Measurements from ENCODE around the gene SLC4A1AP. TPM values are rescaled to one million over a fixed set of nuclear protein-coding genes. Genes with fewer than 3 reads are reported as not detected.
A peak's percentile ranks its signal among the peaks of the same experiment; 100 is the strongest.

Gene SLC4A1AP
- total RNA-seq, 3 donors from 2014 or later = 32.7 to 37.5 (median 32.7) TPM

GRCh38 chr2:27636766-27637165 lies 26.9 kb upstream of the SLC4A1AP start:
- Mint-ChIP-seq H3K4me3 (no peak overlapping the region), H3K9me3 (no peaks in the 10 kb centered on the region), H3K27me3 (ENCODE audit: low read depth) (no peaks in the 10 kb centered on the region), H3K36me3 (ENCODE audit: insufficient read depth) (peaks cover 60% of the 10 kb centered on the region), H3K4me1 (ENCODE audit: low read depth) (peaks cover 29% of the 10 kb centered on the region)
- DNase-seq (no peak), ATAC-seq (no peak)

DNA sequence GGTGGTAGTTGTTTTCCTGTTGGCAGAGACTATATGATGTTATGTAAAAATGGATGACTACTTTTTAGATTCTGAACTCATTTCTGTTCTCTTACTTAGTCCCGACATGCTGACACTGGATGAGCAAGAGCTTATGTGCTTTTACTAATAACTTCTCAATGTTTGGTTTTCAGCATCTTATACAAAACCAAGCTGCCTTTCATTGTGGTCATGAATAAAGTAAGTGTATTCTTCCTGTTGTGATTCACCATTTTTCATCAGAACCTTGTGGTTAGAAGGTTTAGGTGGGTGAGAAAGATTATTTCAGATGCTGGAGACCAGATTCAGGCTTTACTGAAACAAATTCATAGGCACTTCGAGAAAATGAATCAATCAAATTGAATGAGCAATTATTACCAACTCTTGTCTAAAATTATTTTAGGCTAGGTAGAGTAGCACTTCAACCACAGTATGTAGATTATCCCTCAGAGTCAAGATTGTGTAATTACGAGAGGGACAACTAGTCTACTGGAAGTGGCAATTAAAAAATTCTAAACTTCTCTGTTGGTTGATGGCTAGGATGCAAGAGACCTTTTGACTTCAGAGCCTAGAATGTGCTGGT lies 25.6 kb upstream of the SLC4A1AP start:
- ATAC-seq = peak; percentile 87 to 92
- Mint-ChIP-seq H3K4me3 (peak overlapping the region; percentile 63), H3K27me3 (ENCODE audit: low read depth) (no peaks in the 10 kb centered on the region), H3K9me3 (no peaks in the 10 kb centered on the region), H3K4me1 (ENCODE audit: low read depth) (peaks cover 26% of the 10 kb centered on the region), H3K36me3 (ENCODE audit: insufficient read depth) (peaks cover 52% of the 10 kb centered on the region)
- no peak for DNase-seq

DNA sequence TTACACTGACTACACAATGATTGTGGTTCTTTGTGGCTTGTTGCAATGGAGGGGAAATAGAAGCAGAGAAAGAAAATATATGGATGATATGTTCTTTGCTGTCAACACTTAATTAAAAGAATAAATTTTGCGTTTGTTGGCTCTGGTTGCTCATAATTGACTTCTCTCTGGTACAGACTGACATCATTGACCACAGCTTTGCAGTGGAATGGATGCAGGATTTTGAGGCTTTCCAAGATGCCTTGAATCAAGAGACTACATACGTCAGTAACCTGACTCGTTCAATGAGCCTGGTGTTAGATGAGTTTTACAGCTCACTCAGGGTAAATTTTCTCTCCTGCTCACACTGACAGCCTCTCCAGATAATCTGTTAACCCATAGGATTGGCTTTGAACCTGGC lies 25.0 kb upstream of the SLC4A1AP start:
- H3K4me3 Mint-ChIP-seq = peak overlapping the region; percentile 63
- no peaks in the 10 kb centered on the region for H3K9me3 Mint-ChIP-seq
- DNase-seq (no peak), ATAC-seq (peak; percentile 32 to 34)
- H3K27me3 Mint-ChIP-seq (ENCODE audit: low read depth) = no peaks in the 10 kb centered on the region
- H3K4me1 Mint-ChIP-seq (ENCODE audit: low read depth) = peaks cover 26% of the 10 kb centered on the region
- peaks cover 49% of the 10 kb centered on the region for H3K36me3 Mint-ChIP-seq (ENCODE audit: insufficient read depth)

DNA sequence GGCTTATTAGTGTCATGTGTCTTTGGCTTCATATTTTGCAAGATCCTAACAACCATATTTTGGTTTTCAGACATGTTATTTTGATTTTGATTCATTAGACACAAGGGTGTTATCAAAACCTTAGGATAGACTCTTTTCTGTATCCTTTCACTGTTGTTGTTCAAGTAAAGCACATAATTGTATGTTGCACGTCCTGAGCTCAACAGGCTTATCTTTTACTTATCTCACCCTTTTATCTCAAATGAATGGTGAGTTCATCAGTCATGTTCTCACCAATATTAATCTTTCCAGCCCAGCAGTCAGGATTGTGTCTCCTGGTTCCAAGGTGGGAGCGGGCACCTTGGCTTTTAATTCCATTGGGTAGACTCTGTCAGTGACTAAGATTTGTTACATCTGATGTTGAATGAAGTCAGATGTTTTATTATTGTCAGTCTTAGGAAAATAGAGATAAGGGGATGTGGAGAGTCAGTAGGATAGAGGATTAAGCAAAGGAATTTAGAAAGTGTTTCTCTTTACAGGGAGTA lies 22.9 kb upstream of the SLC4A1AP start:
- no peaks in the 10 kb centered on the region for H3K27me3 Mint-ChIP-seq (ENCODE audit: low read depth)
- DNase-seq (no peak), ATAC-seq (no peak)
- peaks cover 25% of the 10 kb centered on the region for H3K4me1 Mint-ChIP-seq (ENCODE audit: low read depth)
- H3K36me3 Mint-ChIP-seq (ENCODE audit: insufficient read depth) = peaks cover 33% of the 10 kb centered on the region
- H3K9me3 Mint-ChIP-seq = no peaks in the 10 kb centered on the region
- H3K4me3 Mint-ChIP-seq = no peak overlapping the region

GRCh38 chr2:27645197-27645596 lies 18.5 kb upstream of the SLC4A1AP start:
- no peak for DNase-seq
- ATAC-seq = no peak
- Mint-ChIP-seq H3K36me3 (ENCODE audit: insufficient read depth) (peaks cover 31% of the 10 kb centered on the region), H3K9me3 (no peaks in the 10 kb centered on the region), H3K4me1 (ENCODE audit: low read depth) (no peaks in the 10 kb centered on the region), H3K4me3 (no peak overlapping the region), H3K27me3 (ENCODE audit: low read depth) (no peaks in the 10 kb centered on the region)

- no peaks in the 10 kb centered on the region for H3K9me3 Mint-ChIP-seq
- peaks cover 29% of the 10 kb centered on the region for H3K36me3 Mint-ChIP-seq (ENCODE audit: insufficient read depth)
- no peaks in the 10 kb centered on the region for H3K27me3 Mint-ChIP-seq (ENCODE audit: low read depth)
- DNase-seq (no peak), ATAC-seq (no peak)
- H3K4me1 Mint-ChIP-seq (ENCODE audit: low read depth) = no peaks in the 10 kb centered on the region
- no peak overlapping the region for H3K4me3 Mint-ChIP-seq
These were observed 16.4 kb upstream of the SLC4A1AP start for GRCh38 chr2:27647289-27647688.

- Mint-ChIP-seq H3K4me3 (no peak overlapping the region), H3K36me3 (ENCODE audit: insufficient read depth) (peaks cover 32% of the 10 kb centered on the region), H3K9me3 (no peaks in the 10 kb centered on the region), H3K27me3 (ENCODE audit: low read depth) (no peaks in the 10 kb centered on the region), H3K4me1 (ENCODE audit: low read depth) (peaks cover 4% of the 10 kb centered on the region)
- DNase-seq (no peak), ATAC-seq (no peak)
These were observed 16.0 kb upstream of the SLC4A1AP start for GRCh38 chr2:27647737-27648136.

DNA sequence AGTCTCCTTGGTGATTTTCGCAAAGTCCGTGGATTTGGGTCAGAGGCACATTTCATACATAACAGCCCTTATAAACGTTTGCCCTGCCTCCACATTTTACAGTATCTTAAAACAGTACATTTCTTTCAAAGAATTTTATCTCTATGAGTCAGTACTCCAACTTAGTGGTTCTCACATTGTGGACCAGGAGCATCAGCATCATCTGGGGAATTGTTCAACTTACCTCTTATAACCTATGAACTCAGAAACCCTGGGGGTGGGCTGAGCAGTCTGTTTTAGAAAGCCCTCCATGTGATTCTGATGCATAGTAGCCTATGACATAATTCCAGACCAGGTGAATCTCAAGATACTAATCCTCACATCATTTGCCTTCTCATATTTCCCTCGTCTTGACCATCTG lies 12.6 kb upstream of the SLC4A1AP start:
- Mint-ChIP-seq H3K4me3 (no peak overlapping the region), H3K4me1 (ENCODE audit: low read depth) (peaks cover 19% of the 10 kb centered on the region), H3K9me3 (no peaks in the 10 kb centered on the region), H3K36me3 (ENCODE audit: insufficient read depth) (peaks cover 59% of the 10 kb centered on the region), H3K27me3 (ENCODE audit: low read depth) (no peaks in the 10 kb centered on the region)
- no peak for ATAC-seq
- DNase-seq = no peak

GRCh38 chr2:27652341-27652740 lies 11.3 kb upstream of the SLC4A1AP start:
- H3K4me3 Mint-ChIP-seq = no peak overlapping the region
- no peaks in the 10 kb centered on the region for H3K27me3 Mint-ChIP-seq (ENCODE audit: low read depth)
- DNase-seq (no peak), ATAC-seq (no peak)
- H3K4me1 Mint-ChIP-seq (ENCODE audit: low read depth) = peaks cover 19% of the 10 kb centered on the region
- H3K9me3 Mint-ChIP-seq = no peaks in the 10 kb centered on the region
- H3K36me3 Mint-ChIP-seq (ENCODE audit: insufficient read depth) = peaks cover 61% of the 10 kb centered on the region

DNA sequence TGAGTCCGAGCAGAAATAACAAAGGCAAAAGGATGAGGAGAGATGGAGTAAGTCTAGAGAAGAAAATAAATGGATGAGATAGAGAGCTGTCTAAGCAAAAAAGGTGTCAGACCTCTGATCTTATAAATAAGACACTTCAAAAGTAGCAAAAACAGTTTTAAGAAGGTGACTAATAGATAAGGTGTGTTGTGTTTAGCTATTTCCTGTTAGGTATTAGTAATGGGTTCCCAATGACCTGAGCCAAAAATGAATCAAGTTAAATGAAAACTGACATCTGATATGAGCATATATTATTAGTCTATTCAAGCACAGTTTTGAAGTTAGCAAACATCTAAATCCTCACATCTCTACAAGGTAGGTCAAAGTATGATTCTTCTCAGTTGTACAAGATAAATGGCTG lies 10.9 kb upstream of the SLC4A1AP start:
- peaks cover 19% of the 10 kb centered on the region for H3K4me1 Mint-ChIP-seq (ENCODE audit: low read depth)
- no peak for DNase-seq
- H3K36me3 Mint-ChIP-seq (ENCODE audit: insufficient read depth) = peaks cover 56% of the 10 kb centered on the region
- ATAC-seq = peak; percentile 65 to 72
- H3K27me3 Mint-ChIP-seq (ENCODE audit: low read depth) = no peaks in the 10 kb centered on the region
- no peaks in the 10 kb centered on the region for H3K9me3 Mint-ChIP-seq
- no peak overlapping the region for H3K4me3 Mint-ChIP-seq

- H3K9me3 Mint-ChIP-seq = no peaks in the 10 kb centered on the region
- no peak overlapping the region for H3K4me3 Mint-ChIP-seq
- H3K4me1 Mint-ChIP-seq (ENCODE audit: low read depth) = peaks cover 19% of the 10 kb centered on the region
- DNase-seq (no peak), ATAC-seq (no peak)
- H3K36me3 Mint-ChIP-seq (ENCODE audit: insufficient read depth) = peaks cover 53% of the 10 kb centered on the region
- H3K27me3 Mint-ChIP-seq (ENCODE audit: low read depth) = no peaks in the 10 kb centered on the region
These were observed 10.3 kb upstream of the SLC4A1AP start for GRCh38 chr2:27653397-27653796.

DNA sequence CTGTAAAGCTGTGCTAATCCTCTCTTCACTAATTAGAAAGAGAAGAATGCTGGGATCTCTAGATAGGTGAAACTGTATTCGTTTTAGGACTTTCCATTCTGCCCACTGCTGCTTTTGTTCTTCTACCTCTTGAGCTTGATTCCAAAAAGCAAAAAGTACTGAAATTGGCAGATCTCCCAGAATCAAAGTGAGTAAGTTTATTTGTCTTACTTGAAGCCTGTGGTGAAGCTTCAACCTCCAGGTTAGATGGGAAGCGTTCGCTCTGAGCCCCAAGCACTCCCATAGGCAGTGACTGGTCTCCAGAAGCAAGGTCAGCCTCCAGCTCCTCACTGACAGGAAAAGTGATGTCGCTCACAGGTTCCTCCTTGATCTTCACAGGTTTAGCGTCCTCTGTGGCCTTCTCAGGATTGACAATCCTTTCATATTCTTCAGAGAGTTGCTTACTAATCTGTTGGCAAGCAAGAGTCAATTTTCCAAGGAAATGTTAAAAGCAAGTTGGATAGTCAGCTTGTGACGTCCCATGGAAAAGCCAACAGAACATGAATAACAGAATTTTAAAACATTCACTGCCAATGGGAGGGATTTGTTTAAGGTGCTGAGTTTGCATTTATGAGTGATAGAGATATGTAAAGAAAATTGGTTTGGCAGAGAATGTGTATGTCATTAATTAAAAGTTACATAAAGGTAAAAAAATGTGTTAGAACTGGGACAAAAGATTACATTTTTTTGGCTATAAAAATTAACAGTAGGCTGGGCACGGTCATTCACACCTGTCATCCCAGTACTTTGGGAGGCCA lies 8.3 kb upstream of the SLC4A1AP start:
- DNase-seq (no peak), ATAC-seq (no peak)
- H3K4me1 Mint-ChIP-seq (ENCODE audit: low read depth) = peaks cover 22% of the 10 kb centered on the region
- no peaks in the 10 kb centered on the region for H3K9me3 Mint-ChIP-seq
- H3K27me3 Mint-ChIP-seq (ENCODE audit: low read depth) = no peaks in the 10 kb centered on the region
- no peak overlapping the region for H3K4me3 Mint-ChIP-seq
- H3K36me3 Mint-ChIP-seq (ENCODE audit: insufficient read depth) = peaks cover 50% of the 10 kb centered on the region

GRCh38 chr2:27661371-27661770 lies 2.3 kb upstream of the SLC4A1AP start:
- Mint-ChIP-seq H3K4me3 (peak overlapping the region; percentile 98), H3K27me3 (ENCODE audit: low read depth) (no peaks in the 10 kb centered on the region), H3K36me3 (ENCODE audit: insufficient read depth) (peaks cover 33% of the 10 kb centered on the region), H3K4me1 (ENCODE audit: low read depth) (peaks cover 45% of the 10 kb centered on the region), H3K9me3 (no peaks in the 10 kb centered on the region)
- ATAC-seq = no peak
- DNase-seq = no peak

DNA sequence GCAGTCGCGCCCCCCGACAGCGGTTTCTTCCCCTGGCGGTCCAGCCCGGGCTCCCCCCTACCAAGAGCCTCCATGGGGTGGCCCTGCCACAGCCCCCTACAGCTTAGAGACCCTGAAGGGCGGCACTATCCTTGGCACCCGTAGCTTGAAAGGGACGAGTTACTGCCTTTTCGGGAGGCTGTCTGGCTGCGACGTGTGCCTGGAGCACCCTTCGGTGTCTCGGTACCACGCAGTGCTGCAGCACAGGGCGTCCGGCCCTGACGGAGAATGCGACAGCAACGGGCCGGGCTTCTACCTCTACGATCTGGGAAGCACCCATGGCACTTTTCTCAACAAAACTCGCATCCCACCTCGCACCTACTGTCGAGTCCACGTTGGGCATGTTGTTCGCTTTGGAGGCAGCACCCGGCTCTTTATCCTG lies 475 bp downstream of the SLC4A1AP start:
- peak; percentile 10 to 12 for ATAC-seq
- Mint-ChIP-seq H3K27me3 (ENCODE audit: low read depth) (no peaks in the 10 kb centered on the region), H3K9me3 (no peaks in the 10 kb centered on the region), H3K4me3 (peak overlapping the region; percentile 98), H3K36me3 (ENCODE audit: insufficient read depth) (peaks cover 40% of the 10 kb centered on the region), H3K4me1 (ENCODE audit: low read depth) (peaks cover 46% of the 10 kb centered on the region)
- DNase-seq = no peak

Data from activated T-cell treated with anti-CD3 and anti-CD28 coated beads, Interleukin-2, amount 50 U/mL, for 4 hours (primary cell).